ENCODE measurements around the gene BEST4.

Gene BEST4

GRCh38 chr1:44786841-44787426, 1.0 kb downstream of the BEST4 start:
- no peak for DNase-seq (ENCODE audit: low read depth, low spot score)
- in situ Hi-C loops (cut with HindIII; ENCODE audit: low sequenced_read_pairs) = no loop called here
- no peak for TF ChIP-seq CTCF (IDR thresholded peaks at IDR 0.05; ENCODE audit: low read depth, low read length)
- no peak overlapping the region for H3K4me3 ChIP-seq (ENCODE audit: low read depth, low read length)

DNA sequence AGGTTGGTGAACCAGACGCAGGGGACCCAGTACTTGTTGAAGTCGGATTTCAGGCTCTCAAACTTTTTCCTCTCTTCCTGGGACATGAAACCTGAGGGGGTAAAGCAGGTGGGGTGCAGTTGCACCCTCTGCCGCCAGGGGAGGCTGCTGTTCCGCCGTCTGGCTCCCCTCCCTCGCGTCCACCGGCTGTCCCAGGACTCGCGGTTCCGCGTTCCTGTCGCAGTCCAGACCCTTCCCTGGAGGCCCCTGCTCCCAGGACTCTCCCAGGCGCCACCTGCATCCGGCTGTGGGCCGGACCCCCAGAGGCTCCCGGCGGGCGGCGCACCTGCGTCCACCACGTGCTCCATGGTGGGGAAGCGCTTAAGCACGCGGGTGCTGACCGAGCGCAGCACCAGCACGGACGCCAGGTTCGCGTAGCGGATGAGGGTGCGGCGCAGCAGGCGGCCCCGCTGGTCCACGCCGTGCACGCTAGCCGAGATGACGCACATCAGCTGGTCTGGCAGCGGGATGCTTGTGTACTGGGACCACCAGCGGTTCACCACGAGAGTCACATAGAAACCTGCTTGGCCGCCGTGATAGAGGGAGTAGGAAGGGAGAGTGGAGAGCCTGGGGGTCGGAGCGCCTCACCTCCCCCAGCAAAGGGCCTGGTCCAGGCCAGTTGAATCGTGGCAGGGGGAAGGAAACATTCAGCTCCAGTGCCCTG, 1.7 kb downstream of the BEST4 start:
- peak overlapping the region; percentile 27 for H3K4me3 ChIP-seq (ENCODE audit: low read depth, low read length)
- in situ Hi-C loops (cut with HindIII; ENCODE audit: low sequenced_read_pairs) = no loop called here
- peak; percentile 74 for DNase-seq (ENCODE audit: low read depth, low spot score)
- peak; percentile 99 for TF ChIP-seq CTCF (IDR thresholded peaks at IDR 0.05; ENCODE audit: low read depth, low read length)

- TF ChIP-seq CTCF (IDR thresholded peaks at IDR 0.05; ENCODE audit: low read depth, low read length) = no peak
- in situ Hi-C loops (cut with HindIII; ENCODE audit: low sequenced_read_pairs) = no loop called here
Observed at GRCh38 chr1:44785501-44786137, 2.4 kb downstream of the BEST4 start.

DNA sequence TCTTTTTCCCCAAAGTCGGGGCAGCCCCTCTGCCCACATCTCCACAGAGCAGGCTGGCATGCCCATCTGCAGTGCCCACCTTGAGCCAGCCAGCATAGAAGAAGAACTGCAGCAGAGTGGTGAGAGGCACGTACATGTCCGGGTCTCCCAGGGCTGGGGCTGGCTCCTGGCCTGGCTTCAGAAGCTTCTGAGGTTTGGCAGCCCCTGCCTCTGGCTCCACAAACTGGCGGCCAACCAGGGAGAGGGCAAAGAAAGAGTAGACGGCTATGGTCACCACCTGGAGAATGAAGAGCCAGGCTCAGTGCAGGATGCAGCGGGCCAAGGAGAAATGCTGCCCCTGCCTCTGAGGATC, 3.0 kb downstream of the BEST4 start:
- DNase-seq (ENCODE audit: low read depth, low spot score) = no peak
- H3K4me3 ChIP-seq (ENCODE audit: low read depth, low read length) = no peak overlapping the region
- TF ChIP-seq CTCF (IDR thresholded peaks at IDR 0.05; ENCODE audit: low read depth, low read length) = no peak
- in situ Hi-C loops (cut with HindIII; ENCODE audit: low sequenced_read_pairs) = no loop called here

More at GRCh38 chr1:44785501-44786137, 2.4 kb downstream of the BEST4 start:
- DNase-seq (ENCODE audit: low read depth, low spot score) = no peak
- H3K4me3 ChIP-seq (ENCODE audit: low read depth, low read length) = peak overlapping the region; percentile 27

GRCh38 chr1:44784094-44785028, 3.6 kb downstream of the BEST4 start:
- in situ Hi-C loops (cut with HindIII; ENCODE audit: low sequenced_read_pairs) = no loop called here
- H3K4me3 ChIP-seq (ENCODE audit: low read depth, low read length) = peak overlapping the region; percentile 26
- DNase-seq (ENCODE audit: low read depth, low spot score) = no peak
- peak; percentile 12 for TF ChIP-seq CTCF (IDR thresholded peaks at IDR 0.05; ENCODE audit: low read depth, low read length)

- in situ Hi-C loops (cut with HindIII; ENCODE audit: low sequenced_read_pairs) = no loop called here
- peak overlapping the region; percentile 26 for H3K4me3 ChIP-seq (ENCODE audit: low read depth, low read length)
- TF ChIP-seq CTCF (IDR thresholded peaks at IDR 0.05; ENCODE audit: low read depth, low read length) = no peak
- no peak for DNase-seq (ENCODE audit: low read depth, low spot score)
Observed at GRCh38 chr1:44783697-44784093, 4.3 kb downstream of the BEST4 start.
